Subcutaneous abdominal adipose tissue (tissue), 5 donors: Measurements from ENCODE around the gene CWC25.
"Not testable (repeated sequence)": the region's sequence is repeated elsewhere in the genome, so short reads cannot be mapped to it uniquely, and the experiment has no call there.

Experiments used
- H3K27ac ChIP-seq: one replicate; pipeline ENCODE4 v1.7.0; 2013; ENCODE audit warnings: low read depth, mild to moderate bottlenecking, inconsistent platforms, low read length, moderate library complexity
- H3K27me3 ChIP-seq, 5 donors: one replicate each; pipeline ENCODE4 v1.7.0; 2013; ENCODE audit warnings: low read length in 5 of 5, inconsistent platforms in 1 of 5; ENCODE audit not compliant: control insufficient read depth in 5 of 5, insufficient read depth in 4 of 5
- H3K36me3 ChIP-seq, 5 donors: one replicate each; pipeline ENCODE4 v1.7.0; 2013; ENCODE audit warnings: low read length in 5 of 5; ENCODE audit not compliant: control insufficient read depth in 5 of 5, insufficient read depth in 5 of 5
- H3K4me1 ChIP-seq, 5 donors: one replicate each; pipeline ENCODE4 v1.7.0; 2013; ENCODE audit warnings: low read length in 5 of 5, mild to moderate bottlenecking in 3 of 5, moderate library complexity in 1 of 5; ENCODE audit not compliant: control insufficient read depth in 5 of 5, insufficient read depth in 5 of 5
- H3K4me3 ChIP-seq, 5 donors: one replicate each; pipeline ENCODE4 v1.7.0; 2013; ENCODE audit warnings: low read length in 5 of 5, low read depth in 1 of 5
- H3K9ac ChIP-seq, 5 donors: one replicate each; pipeline ENCODE4 v1.7.0; 2013; ENCODE audit warnings: low read length in 5 of 5, mild to moderate bottlenecking in 4 of 5, moderate library complexity in 3 of 5
- H3K9me3 ChIP-seq, 5 donors: one replicate each; pipeline ENCODE4 v1.7.0; 2013; ENCODE audit warnings: low read length in 5 of 5; ENCODE audit not compliant: control insufficient read depth in 5 of 5
- donor health status: healthy.
- donor health status: healthy.
- donor health status: healthy.
- donor health status: healthy.
- donor health status: healthy.

The CWC25 gene

GRCh38 chr17:38800237-38800760 is 24.8 kb downstream of the CWC25 start:
- peak overlapping the region; percentile 93 for H3K27ac ChIP-seq
- no peaks in the 10 kb centered on the region for H3K27me3 ChIP-seq
- peaks cover 15 to 37% (median 36%) of the 10 kb centered on the region in 5 donors for H3K4me1 ChIP-seq
- H3K4me3 ChIP-seq: peak overlapping the region in 4 of 5 donors; percentile 66 to 96 (median 82)
- no peaks in the 10 kb centered on the region for H3K9me3 ChIP-seq
- peak overlapping the region; percentile 2 to 93 (median 88) for H3K9ac ChIP-seq
- peaks cover 14 to 38% (median 34%) of the 10 kb centered on the region in 5 donors for H3K36me3 ChIP-seq

- H3K27me3 ChIP-seq: no peaks in the 10 kb centered on the region
- no peaks in the 10 kb centered on the region for H3K9me3 ChIP-seq
- H3K4me1 ChIP-seq: peaks cover 15 to 37% (median 36%) of the 10 kb centered on the region in 5 donors
- peaks cover 14 to 34% (median 31%) of the 10 kb centered on the region in 5 donors for H3K36me3 ChIP-seq
- peak within 1 kb of the TSS; percentile 88 to 93 (median 91) for H3K9ac ChIP-seq
- peak within 1 kb of the TSS; percentile 93 for H3K27ac ChIP-seq
- H3K4me3 ChIP-seq: peak within 1 kb of the TSS; percentile 73 to 96 (median 90)
Measured at GRCh38 chr17:38799501-38800236, 25.5 kb downstream of the CWC25 start, which contains the start of gene PIP4K2B. PIP4K2B (minus strand) TSS chr17:38799556; CDS start chr17:38799424, 132 bp downstream.

- Histone ChIP-seq H3K4me1 (peaks cover 15 to 37% (median 36%) of the 10 kb centered on the region in 5 donors), H3K4me3 (peak overlapping the region; percentile 73 to 96 (median 90)), H3K9ac (peak overlapping the region; percentile 70 to 92 (median 88)), H3K27ac (peak overlapping the region; percentile 75), H3K9me3 (no peaks in the 10 kb centered on the region), H3K27me3 (no peaks in the 10 kb centered on the region), H3K36me3 (peaks cover 11 to 27% (median 25%) of the 10 kb centered on the region in 5 donors)
Measured at GRCh38 chr17:38798614-38799500, 26.3 kb downstream of the CWC25 start.

- H3K9ac ChIP-seq: peak overlapping the region in 4 of 5 donors; percentile 33 to 91 (median 78)
- peak overlapping the region; percentile 75 for H3K27ac ChIP-seq
- peak overlapping the region; percentile 12 to 94 (median 87) for H3K4me3 ChIP-seq
Measured at GRCh38 chr17:38797828-38798227, 27.3 kb downstream of the CWC25 start.

GRCh38 chr17:38797158-38797490 is 28.0 kb downstream of the CWC25 start:
- Histone ChIP-seq H3K4me3 (peak overlapping the region in 4 of 5 donors; percentile 12 to 94 (median 52)), H3K9ac (peak overlapping the region in 3 of 5 donors; percentile 30 to 87 (median 30)), H3K27me3 (no peaks in the 10 kb centered on the region), H3K27ac (no peak overlapping the region), H3K4me1 (peaks cover 15 to 37% (median 36%) of the 10 kb centered on the region in 5 donors), H3K9me3 (no peaks in the 10 kb centered on the region), H3K36me3 (peaks cover 9 to 17% (median 14%) of the 10 kb centered on the region in 5 donors)

More at GRCh38 chr17:38797828-38798227, 27.3 kb downstream of the CWC25 start:
- peaks cover 15 to 37% (median 36%) of the 10 kb centered on the region in 5 donors for H3K4me1 ChIP-seq
- peaks cover 11 to 19% (median 18%) of the 10 kb centered on the region in 5 donors for H3K36me3 ChIP-seq
- H3K27me3 ChIP-seq: no peaks in the 10 kb centered on the region
- no peaks in the 10 kb centered on the region for H3K9me3 ChIP-seq

GRCh38 chr17:38796451-38797157 is 28.5 kb downstream of the CWC25 start:
- Histone ChIP-seq H3K9ac (peak overlapping the region in 1 of 5 donors; percentile 30), H3K36me3 (peaks cover 5 to 13% (median 9%) of the 10 kb centered on the region in 5 donors), H3K27me3 (no peaks in the 10 kb centered on the region), H3K4me3 (no peak overlapping the region), H3K9me3 (no peaks in the 10 kb centered on the region), H3K27ac (no peak overlapping the region), H3K4me1 (peaks cover 15 to 37% (median 36%) of the 10 kb centered on the region in 5 donors)

- H3K4me3 ChIP-seq: no peak overlapping the region
- no peaks in the 10 kb centered on the region for H3K9me3 ChIP-seq
- no peak overlapping the region for H3K9ac ChIP-seq
- peaks cover 0 to 8% (median 3%) of the 10 kb centered on the region in 5 donors for H3K36me3 ChIP-seq
- no peak overlapping the region for H3K27ac ChIP-seq
- peaks cover 15 to 50% (median 35%) of the 10 kb centered on the region in 5 donors for H3K4me1 ChIP-seq
- H3K27me3 ChIP-seq: no peaks in the 10 kb centered on the region
Measured at GRCh38 chr17:38794221-38794620, 30.9 kb downstream of the CWC25 start.

- H3K9ac ChIP-seq: no peak overlapping the region
- H3K4me1 ChIP-seq: peaks cover 0 to 25% (median 11%) of the 10 kb centered on the region in 5 donors
- no peaks in the 10 kb centered on the region for H3K9me3 ChIP-seq
Measured at GRCh38 chr17:38791162-38791561, 34.0 kb downstream of the CWC25 start.

GRCh38 chr17:38790148-38790707 is 34.9 kb downstream of the CWC25 start:
- H3K36me3 ChIP-seq: peaks cover 0 to 24% (median 17%) of the 10 kb centered on the region in 5 donors
- not testable (repeated sequence) for H3K4me3 ChIP-seq, H3K27me3 ChIP-seq, H3K27ac ChIP-seq, H3K9me3 ChIP-seq
- peaks cover 0 to 24% (median 10%) of the 10 kb centered on the region in 5 donors for H3K4me1 ChIP-seq
- peak overlapping the region in 1 of 5 donors; percentile 4 for H3K9ac ChIP-seq

More at GRCh38 chr17:38791162-38791561, 34.0 kb downstream of the CWC25 start:
- H3K36me3 ChIP-seq: peaks cover 0 to 15% (median 10%) of the 10 kb centered on the region in 5 donors
- no peak overlapping the region for H3K4me3 ChIP-seq
- H3K27me3 ChIP-seq: no peaks in the 10 kb centered on the region
- no peak overlapping the region for H3K27ac ChIP-seq
